GM18502 (cell line): Measurements from ENCODE around the gene SKI.

Experiments
- ATAC-seq: cut with Tn5 transposase; IDR thresholded peaks from one replicate; pipeline ENCODE4 v1.9.1; 2021; ENCODE audit warnings: mild to moderate bottlenecking; ENCODE audit not compliant: unreplicated experiment, poor library complexity

The SKI gene

GRCh38 chr1:2345297-2346075 lies 117.4 kb downstream of the SKI start:
- no peak for ATAC-seq

- ATAC-seq = no peak
Observed at GRCh38 chr1:2346691-2347408, 118.7 kb downstream of the SKI start.

DNA sequence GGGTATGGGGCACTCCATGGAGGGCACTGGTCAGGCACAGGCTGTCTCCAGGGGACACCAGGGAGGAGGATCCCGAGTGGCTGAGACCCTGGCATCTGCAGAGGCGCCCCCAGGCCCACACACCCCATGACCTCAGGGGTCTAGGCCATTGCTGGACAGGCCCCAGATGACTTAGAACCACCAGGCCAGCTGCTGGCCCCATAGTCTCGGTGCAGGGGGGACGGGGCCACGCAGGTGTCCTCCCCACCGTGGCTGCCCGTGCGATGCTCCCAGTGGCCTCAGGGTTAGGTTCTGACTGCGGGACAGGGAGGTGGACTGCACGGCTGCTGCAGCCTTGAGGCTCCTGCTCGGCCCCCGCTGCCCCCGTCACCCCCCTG lies 119.3 kb downstream of the SKI start:
- no peak for ATAC-seq

DNA sequence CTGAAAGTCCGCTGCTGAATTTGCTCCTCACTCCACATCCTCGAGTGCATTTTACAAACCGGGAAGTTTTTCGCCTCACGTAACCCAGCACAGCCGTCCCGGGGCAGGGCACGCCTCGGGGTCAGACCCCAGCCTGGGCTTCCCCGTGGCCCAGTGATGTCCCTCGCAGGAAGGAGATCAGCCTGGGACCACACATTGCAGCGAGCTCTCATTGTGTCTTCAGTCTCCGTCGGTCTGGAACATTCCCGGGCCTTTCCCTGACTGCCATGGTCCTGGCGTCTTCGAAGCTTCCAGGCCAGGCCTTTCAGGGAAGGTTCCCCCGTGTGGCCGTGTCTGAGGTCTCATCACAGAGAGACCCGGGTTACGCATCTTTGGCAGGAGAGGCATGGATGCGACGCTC lies 119.8 kb downstream of the SKI start:
- ATAC-seq = no peak

- ATAC-seq = no peak
Observed at GRCh38 chr1:2348346-2349325, 120.5 kb downstream of the SKI start.

- ATAC-seq = no peak
Observed at GRCh38 chr1:2349806-2350205, 121.7 kb downstream of the SKI start.

GRCh38 chr1:2350501-2350900 lies 122.4 kb downstream of the SKI start:
- ATAC-seq = no peak

GRCh38 chr1:2350911-2351655 lies 123.0 kb downstream of the SKI start:
- no peak for ATAC-seq

- no peak for ATAC-seq
Observed at GRCh38 chr1:2351723-2352122, 123.6 kb downstream of the SKI start.

GRCh38 chr1:2352341-2352896 lies 124.3 kb downstream of the SKI start:
- no peak for ATAC-seq

DNA sequence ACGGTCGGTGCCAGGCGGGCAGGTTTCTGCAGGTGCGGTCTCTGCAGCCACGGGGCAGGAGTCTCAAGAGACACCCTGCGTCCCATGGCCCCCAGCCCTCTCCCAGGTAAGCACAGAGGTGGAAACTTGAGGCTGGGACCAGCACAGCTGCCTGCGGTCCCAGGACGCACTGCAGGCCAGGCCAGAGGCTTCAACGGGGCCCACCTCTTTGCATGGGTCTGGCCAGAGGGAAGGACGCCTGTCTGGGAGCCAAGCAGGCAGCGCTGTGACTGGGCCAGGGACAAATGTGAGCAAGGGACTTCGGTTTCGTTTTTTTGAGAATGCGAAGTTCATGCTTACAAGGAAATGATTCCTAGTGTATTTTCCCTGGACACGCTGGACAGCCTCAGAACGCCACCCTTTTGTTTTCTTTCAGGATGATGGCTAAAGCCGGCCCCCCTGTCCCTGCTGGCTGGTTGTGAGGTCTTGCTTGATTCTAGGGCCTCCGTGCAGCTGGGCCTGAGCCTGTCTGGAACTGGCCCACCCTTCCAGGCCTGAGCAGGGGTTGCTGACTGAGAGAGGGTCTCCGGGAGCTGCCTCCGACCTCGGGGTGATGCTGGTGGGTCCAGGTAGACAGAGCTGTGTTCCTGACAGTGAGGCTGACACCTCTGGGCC lies 124.9 kb downstream of the SKI start:
- ATAC-seq = no peak

- ATAC-seq = no peak
Observed at GRCh38 chr1:2353551-2354438, 125.7 kb downstream of the SKI start.

DNA sequence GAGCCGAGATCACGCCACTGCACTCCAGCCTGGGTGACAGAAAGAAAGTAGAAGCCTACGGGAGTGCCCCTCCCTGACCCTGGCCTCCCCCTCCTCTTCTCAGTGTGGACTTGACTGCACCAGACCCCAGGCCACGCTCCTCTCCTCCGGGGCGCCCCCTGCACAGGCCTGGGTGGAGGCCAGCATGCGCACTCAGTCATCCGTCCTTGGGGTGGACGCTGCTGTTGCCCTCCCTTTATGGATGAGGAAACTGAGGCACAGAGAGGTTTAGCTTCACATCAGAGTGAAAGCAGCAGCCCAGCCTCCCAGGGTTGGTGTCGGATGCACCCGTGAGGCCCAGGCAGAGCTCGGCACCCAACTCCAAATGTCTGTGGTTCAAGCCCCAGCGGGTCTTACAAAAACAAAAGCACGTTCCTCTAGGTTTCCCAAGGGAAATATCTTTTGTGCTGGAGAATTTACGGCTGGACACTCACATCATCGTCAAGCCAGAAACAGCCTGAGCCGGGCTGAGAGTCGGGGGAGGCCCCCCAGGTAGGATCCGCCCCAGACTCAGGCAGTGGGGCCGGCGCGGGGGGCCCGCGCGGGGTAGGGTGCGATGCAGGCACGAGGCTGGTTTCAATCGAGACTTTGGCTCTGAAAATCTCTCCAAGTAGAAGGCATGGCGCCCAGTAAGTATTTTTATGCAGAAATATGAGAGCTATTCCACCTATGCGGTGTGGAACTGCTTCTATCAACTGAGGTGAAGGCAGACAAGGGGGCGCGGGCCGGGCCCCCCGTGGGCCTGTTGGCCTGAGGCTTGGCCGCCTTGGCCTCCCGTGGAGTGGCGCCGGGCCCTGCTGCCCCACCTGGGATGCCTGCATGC lies 126.6 kb downstream of the SKI start:
- no peak for ATAC-seq

DNA sequence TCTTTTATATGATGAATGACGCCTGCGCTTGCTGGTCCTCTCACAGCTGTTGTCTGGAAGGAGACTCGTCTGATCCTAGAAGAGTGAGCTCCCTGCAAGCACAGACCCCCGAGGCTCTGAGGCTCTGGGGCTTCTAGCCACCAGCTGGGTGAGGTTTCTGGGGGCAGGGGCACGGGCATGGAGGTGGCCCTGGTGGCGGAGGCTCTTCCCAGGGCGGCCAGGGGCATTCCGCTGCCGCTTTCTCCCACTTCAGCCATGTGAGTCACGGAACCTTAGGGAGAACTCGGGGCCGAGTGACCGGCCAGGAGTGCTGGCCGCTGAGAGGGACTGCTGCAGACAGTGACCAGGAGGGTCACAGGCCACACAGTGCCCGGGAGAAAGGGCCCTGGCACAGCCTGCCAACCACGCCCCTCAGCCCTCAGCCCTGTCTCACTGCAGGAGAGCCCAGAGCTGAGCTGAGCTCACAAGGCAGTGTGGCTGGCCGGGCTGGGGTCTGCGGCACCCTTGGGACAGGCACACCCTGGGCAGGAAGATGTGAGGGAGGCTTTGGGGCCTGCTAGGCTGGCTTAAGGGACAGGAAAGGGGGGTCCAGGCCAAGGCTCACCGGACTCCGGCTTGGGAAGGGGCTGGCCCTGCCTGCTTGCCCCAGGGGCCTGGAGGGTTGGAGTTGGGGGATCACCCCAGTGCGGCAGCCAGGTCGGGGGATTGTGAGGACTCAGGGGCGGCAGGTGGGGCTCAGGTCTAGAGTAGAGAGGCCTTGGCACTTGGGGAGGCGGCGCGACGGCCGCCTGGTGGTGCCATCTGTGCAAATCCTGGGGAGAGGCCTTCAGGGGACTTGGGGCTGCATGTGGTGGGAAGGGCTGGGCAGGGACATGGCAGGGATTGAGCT lies 127.5 kb downstream of the SKI start:
- ATAC-seq = no peak

DNA sequence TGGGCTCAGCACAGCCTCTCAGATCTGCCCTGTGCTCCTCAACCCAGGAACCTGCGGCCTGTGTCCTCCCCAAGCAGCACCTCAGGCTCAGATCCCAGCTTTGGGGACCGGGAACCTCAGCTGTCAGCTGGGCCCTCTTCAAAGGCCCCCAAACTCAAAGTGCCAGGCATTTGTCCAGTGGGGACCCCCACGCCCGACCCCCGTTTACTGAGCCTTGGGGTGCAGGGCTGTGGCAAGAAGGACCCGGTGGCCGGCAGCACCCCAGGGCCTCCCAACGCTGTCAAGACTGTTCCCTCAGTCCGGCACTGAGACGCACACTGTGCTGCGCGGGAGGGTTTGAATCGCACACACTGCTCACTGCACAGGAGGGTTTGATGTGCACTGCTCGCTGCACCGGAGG lies 128.3 kb downstream of the SKI start:
- no peak for ATAC-seq
